GM21619 (cell line): ENCODE data around the gene CCT2.
"Not testable (repeated sequence)": the region's sequence is repeated elsewhere in the genome, so short reads cannot be mapped to it uniquely, and the experiment has no call there.

ENCODE experiments used
- ATAC-seq: cut with Tn5 transposase; IDR thresholded peaks from one replicate; pipeline ENCODE4 v1.9.1; 2021; ENCODE audit not compliant: unreplicated experiment

CCT2 gene

GRCh38 chr12:69588527-69588926 is 3.3 kb downstream of the CCT2 start:
- ATAC-seq: no peak

- ATAC-seq: no peak
Measured at GRCh38 chr12:69589082-69589481, 3.8 kb downstream of the CCT2 start.

- no peak for ATAC-seq
Measured at GRCh38 chr12:69595689-69596088, 10.4 kb downstream of the CCT2 start.

GRCh38 chr12:69598174-69598753 is 13.0 kb downstream of the CCT2 start:
- ATAC-seq: no peak

- no peak for ATAC-seq
Measured at GRCh38 chr12:69600804-69601203, 15.5 kb downstream of the CCT2 start.

GRCh38 chr12:69601962-69602685 is 16.9 kb downstream of the CCT2 start:
- no peak for ATAC-seq

- ATAC-seq: no peak
Measured at GRCh38 chr12:69602954-69603353, 17.7 kb downstream of the CCT2 start.

GRCh38 chr12:69603556-69603955 is 18.3 kb downstream of the CCT2 start:
- ATAC-seq: not testable (repeated sequence)

GRCh38 chr12:69604275-69604674 is 19.0 kb downstream of the CCT2 start:
- ATAC-seq: not testable (repeated sequence)

GRCh38 chr12:69608114-69608513 is 22.9 kb downstream of the CCT2 start:
- ATAC-seq: no peak

- ATAC-seq: no peak
Measured at GRCh38 chr12:69610126-69610525, 24.9 kb downstream of the CCT2 start.

GRCh38 chr12:69610729-69611128 is 25.5 kb downstream of the CCT2 start, which contains the start of gene LRRC10:
Gene LRRC10 (minus strand): TSS chr12:69610907. CDS start chr12:69610838, 69 bp downstream.
- no peak for ATAC-seq

GRCh38 chr12:69613351-69613750 is 28.1 kb downstream of the CCT2 start:
- ATAC-seq: no peak

- ATAC-seq: no peak
Measured at GRCh38 chr12:69616025-69616424, 30.8 kb downstream of the CCT2 start.

GRCh38 chr12:69619050-69619449 is 33.8 kb downstream of the CCT2 start:
- no peak for ATAC-seq

- no peak for ATAC-seq
Measured at GRCh38 chr12:69620077-69620476, 34.8 kb downstream of the CCT2 start.

GRCh38 chr12:69620921-69621320 is 35.7 kb downstream of the CCT2 start:
- ATAC-seq: no peak

- no peak for ATAC-seq
Measured at GRCh38 chr12:69621551-69621950, 36.3 kb downstream of the CCT2 start.

GRCh38 chr12:69623970-69624369 is 38.7 kb downstream of the CCT2 start:
- no peak for ATAC-seq

GRCh38 chr12:69627501-69627900 is 42.2 kb downstream of the CCT2 start:
- no peak for ATAC-seq

- ATAC-seq: no peak
Measured at GRCh38 chr12:69630191-69630590, 44.9 kb downstream of the CCT2 start.

GRCh38 chr12:69633061-69633460 is 47.8 kb downstream of the CCT2 start:
- ATAC-seq: no peak
